Caco-2 (cell line): ENCODE data around the gene RNU1-1. TPM values are rescaled to one million over a fixed set of nuclear protein-coding genes. Genes with fewer than 3 reads are reported as not detected.
"Not testable (repeated sequence)": the region's sequence is repeated elsewhere in the genome, so short reads cannot be mapped to it uniquely, and the experiment has no call there.

Experiments used
- BruUV-seq: library from RNA; stranded (reverse); fragments of 400-500 nt; replicated peaks from 2 replicates; lab custom pipeline; 2021; lab: Mats Ljungman, UMichigan
- CTCF ChIA-PET: fragments of 300-600 bp; sonication (Branson Sonifier 250); formaldehyde crosslinking; loops from one replicate; lab custom pipeline; 2022; ENCODE audit warnings: antibody characterized with exemption; lab: Charles Lee
- POLR2A ChIA-PET: fragments of 300-600 bp; sonication (Branson Sonifier 250); formaldehyde crosslinking; loops from one replicate; lab custom pipeline; 2022; ENCODE audit warnings: antibody characterized with exemption; lab: Charles Lee
- DNase-seq, 2 experiments: peaks; one replicate each; pipeline versions ENCODE4 v3.0.0 to v3.0.0-alpha.2; 2020 to 2022
- H3K27me3 ChIP-seq: replicated peaks from 2 replicates; pipeline ENCODE4 v1.6.0; 2011; ENCODE audit warnings: low read length; ENCODE audit not compliant: control insufficient read depth, insufficient read depth
- H3K36me3 ChIP-seq: 2 replicates; pipeline ENCODE4 v1.5.1; 2011; ENCODE audit warnings: low read length; ENCODE audit not compliant: control insufficient read depth, insufficient read depth
- H3K4me1 ChIP-seq: fragments of 250-450 bp; sonication (Bioruptor Pico); 2 replicates; pipeline ENCODE4 v1.5.1; 2020; ENCODE audit warnings: mild to moderate bottlenecking
- H3K4me3 ChIP-seq: 2 replicates; pipeline ENCODE4 v1.5.1; 2011; ENCODE audit warnings: low read depth, mild to moderate bottlenecking, control low read depth, low read length
- H3K9me3 ChIP-seq: fragments of 250-450 bp; sonication (Bioruptor Pico); 2 replicates; pipeline ENCODE4 v1.5.1; 2020; ENCODE audit warnings: mild to moderate bottlenecking, moderate library complexity
- H3K27ac Mint-ChIP-seq: one replicate; pipeline ENCODE4 v1.8.0; 2022; ENCODE audit warnings: mixed read lengths; ENCODE audit not compliant: unreplicated experiment
- H3K27me3 Mint-ChIP-seq: one replicate; pipeline ENCODE4 v1.8.0; 2022; ENCODE audit warnings: mixed read lengths; ENCODE audit not compliant: insufficient read depth, unreplicated experiment
- H3K36me3 Mint-ChIP-seq: one replicate; pipeline ENCODE4 v1.8.0; 2022; ENCODE audit warnings: mild to moderate bottlenecking, mixed read lengths; ENCODE audit not compliant: insufficient read depth, unreplicated experiment
- H3K4me1 Mint-ChIP-seq: one replicate; pipeline ENCODE4 v1.8.0; 2022; ENCODE audit warnings: low read depth, mixed read lengths; ENCODE audit not compliant: unreplicated experiment
- H3K4me3 Mint-ChIP-seq: one replicate; pipeline ENCODE4 v1.8.0; 2022; ENCODE audit warnings: mild to moderate bottlenecking, moderate library complexity, mixed read lengths; ENCODE audit not compliant: unreplicated experiment
- H3K9me3 Mint-ChIP-seq: one replicate; pipeline ENCODE4 v1.8.0; 2022; ENCODE audit warnings: mixed read lengths; ENCODE audit not compliant: unreplicated experiment
- intact Hi-C: fragments of 100-400 bp; cut with micrococcal nuclease; formaldehyde crosslinking; loops from one replicate; pipeline ENCODE4 v1.10.0; 2022; ENCODE audit not compliant: unreplicated experiment
- total RNA-seq: library from RNA; stranded (reverse); gene quantifications from 2 replicates; pipeline ENCODE4 v1.2.3, GENCODE V29; 2022
- TF ChIP-seq, protein P1 (sequence below), 2 experiments: fragments of 200-600 bp in 1 of 2; IDR thresholded peaks; 1 replicate in 1 of 2; 2 replicates in 1 of 2; pipeline versions ENCODE4 v1.5.1 to v1.8.0; 2011 to 2022; ENCODE audit warnings: antibody characterized with exemption in 1 of 2, control low read depth in 1 of 2, inconsistent platforms in 1 of 2, low read depth in 1 of 2, low read length in 1 of 2, mild to moderate bottlenecking in 1 of 2, moderate library complexity in 1 of 2; ENCODE audit not compliant: insufficient read depth in 1 of 2, severe bottlenecking in 1 of 2, unreplicated experiment in 1 of 2

RNU1-1 gene
- total RNA-seq, 1 experiment from 2014 or later, result 1,622 TPM

DNA sequence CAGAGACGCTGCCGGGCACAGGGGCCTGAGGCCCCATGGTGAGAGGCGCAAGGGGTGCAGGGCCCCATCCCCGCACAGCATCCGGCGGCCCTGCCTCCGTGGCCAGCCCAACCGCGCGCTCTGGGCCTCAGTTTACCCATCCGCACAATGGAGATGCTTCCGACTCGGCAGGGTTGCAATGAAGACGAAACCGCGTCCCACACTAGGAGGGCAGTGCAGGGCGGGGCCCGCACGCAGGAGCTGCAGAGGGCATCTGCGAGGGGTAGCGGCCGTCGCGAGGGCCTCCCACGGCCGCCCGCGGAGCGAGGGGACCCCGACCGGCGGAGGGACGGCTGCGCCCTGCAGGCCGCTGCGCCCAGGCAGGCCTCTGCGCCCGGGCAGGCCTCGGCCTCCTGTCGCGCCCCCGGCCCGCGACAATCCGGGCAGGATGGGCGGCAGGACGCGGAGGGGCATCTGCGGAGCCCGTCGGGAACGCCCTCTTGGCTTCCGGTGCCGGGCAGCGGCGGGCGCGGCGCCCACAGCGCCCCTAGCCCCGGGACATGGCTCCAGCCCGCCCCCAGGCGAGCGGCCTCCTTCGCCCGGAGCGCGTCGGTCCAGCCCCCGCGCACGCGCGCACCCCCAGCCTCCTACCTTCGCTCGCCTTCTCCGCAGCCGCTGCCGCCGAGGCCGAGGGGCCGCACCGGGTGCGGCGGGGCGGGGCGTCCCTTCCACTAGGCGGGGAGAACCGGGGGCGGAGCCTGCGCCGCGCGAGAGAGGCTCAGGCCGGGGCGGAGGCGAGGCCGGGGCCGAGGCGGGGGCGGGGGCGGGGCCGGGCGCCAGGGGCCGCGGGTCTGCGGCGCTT, 15.3 kb downstream of the RNU1-1 start:
- Histone ChIP-seq H3K27me3 (no peaks in the 10 kb centered on the region), H3K4me1 (no peaks in the 10 kb centered on the region), H3K36me3 (no peaks in the 10 kb centered on the region), H3K9me3 (no peaks in the 10 kb centered on the region), H3K4me3 (peak overlapping the region; percentile 79)
- TF ChIP-seq, protein P1, sequence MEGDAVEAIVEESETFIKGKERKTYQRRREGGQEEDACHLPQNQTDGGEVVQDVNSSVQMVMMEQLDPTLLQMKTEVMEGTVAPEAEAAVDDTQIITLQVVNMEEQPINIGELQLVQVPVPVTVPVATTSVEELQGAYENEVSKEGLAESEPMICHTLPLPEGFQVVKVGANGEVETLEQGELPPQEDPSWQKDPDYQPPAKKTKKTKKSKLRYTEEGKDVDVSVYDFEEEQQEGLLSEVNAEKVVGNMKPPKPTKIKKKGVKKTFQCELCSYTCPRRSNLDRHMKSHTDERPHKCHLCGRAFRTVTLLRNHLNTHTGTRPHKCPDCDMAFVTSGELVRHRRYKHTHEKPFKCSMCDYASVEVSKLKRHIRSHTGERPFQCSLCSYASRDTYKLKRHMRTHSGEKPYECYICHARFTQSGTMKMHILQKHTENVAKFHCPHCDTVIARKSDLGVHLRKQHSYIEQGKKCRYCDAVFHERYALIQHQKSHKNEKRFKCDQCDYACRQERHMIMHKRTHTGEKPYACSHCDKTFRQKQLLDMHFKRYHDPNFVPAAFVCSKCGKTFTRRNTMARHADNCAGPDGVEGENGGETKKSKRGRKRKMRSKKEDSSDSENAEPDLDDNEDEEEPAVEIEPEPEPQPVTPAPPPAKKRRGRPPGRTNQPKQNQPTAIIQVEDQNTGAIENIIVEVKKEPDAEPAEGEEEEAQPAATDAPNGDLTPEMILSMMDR (IDR thresholded peaks at IDR 0.05; ENCODE audit: insufficient read depth in 1 of 2, low read depth in 1 of 2, low read length in 1 of 2, severe bottlenecking in 1 of 2, unreplicated experiment in 1 of 2), result no peak
- no TSS peak for BruUV-seq
- H3K4me1 Mint-ChIP-seq, result no peaks in the 10 kb centered on the region
- ChIA-PET CTCF (no interaction called here), POLR2A (no interaction called here)
- no peak overlapping the region for H3K27ac Mint-ChIP-seq
- peak; percentile 91 to 95 for DNase-seq
- no peaks in the 10 kb centered on the region for H3K9me3 Mint-ChIP-seq
- no peaks in the 10 kb centered on the region for H3K36me3 Mint-ChIP-seq
- intact Hi-C loops, result no loop called here
- H3K27me3 Mint-ChIP-seq, result no peaks in the 10 kb centered on the region
- H3K4me3 Mint-ChIP-seq, result peak overlapping the region; percentile 85

DNA sequence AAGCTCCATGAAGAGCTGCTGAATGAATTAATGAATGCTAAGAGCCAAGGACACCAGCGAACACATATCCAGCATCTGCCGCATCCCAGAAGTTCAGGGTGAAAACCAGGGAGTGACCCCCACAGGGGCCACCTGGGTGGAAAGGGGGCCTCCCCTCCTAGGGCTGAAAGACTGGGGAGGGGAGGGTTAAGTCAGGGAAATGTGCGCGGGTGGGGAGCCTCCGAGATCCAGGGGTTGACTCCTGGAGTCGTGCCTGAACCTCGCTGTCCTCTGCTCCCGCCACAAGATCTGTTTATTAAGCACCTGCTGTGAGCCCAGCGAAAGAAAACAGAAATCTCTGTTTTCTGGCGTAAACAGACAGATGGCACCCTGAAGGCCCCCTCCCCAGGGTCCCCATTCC, 16.0 kb downstream of the RNU1-1 start:
- H3K27ac Mint-ChIP-seq, intact Hi-C loops, POLR2A ChIA-PET, H3K9me3 ChIP-seq, H3K36me3 Mint-ChIP-seq, H3K27me3 Mint-ChIP-seq, BruUV-seq, H3K4me1 ChIP-seq, H3K36me3 ChIP-seq, CTCF ChIA-PET, H3K27me3 ChIP-seq, H3K4me1 Mint-ChIP-seq, DNase-seq, H3K9me3 Mint-ChIP-seq: not testable (repeated sequence)
- H3K4me3 ChIP-seq, result peak overlapping the region; percentile 71
- peak overlapping the region; percentile 85 for H3K4me3 Mint-ChIP-seq

DNA sequence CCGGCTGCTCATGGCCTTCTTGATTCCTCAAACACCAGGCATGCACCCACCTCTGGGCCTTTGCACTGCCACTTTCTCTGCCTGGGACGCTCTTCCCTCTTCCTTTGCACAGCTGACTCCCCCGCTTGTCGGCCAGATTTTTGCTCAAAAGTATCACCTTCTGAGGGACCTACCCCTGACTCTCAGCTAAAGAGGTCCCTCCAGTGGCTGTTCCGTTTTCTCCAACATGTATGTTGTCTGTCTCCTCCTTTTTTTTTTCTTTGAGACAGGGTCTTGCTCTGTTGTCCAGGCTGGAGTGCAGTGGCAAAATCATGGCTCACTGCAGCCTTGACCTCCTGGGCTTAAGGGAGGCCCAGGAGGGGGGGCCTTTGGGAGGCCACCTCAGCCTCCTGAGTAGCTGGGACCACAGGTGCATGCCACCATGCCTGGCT, 16.6 kb downstream of the RNU1-1 start:
- POLR2A ChIA-PET, H3K9me3 Mint-ChIP-seq, H3K27me3 ChIP-seq, H3K36me3 ChIP-seq, H3K4me3 ChIP-seq, H3K4me1 ChIP-seq, H3K36me3 Mint-ChIP-seq, H3K4me1 Mint-ChIP-seq, H3K27me3 Mint-ChIP-seq, DNase-seq, H3K27ac Mint-ChIP-seq, H3K9me3 ChIP-seq, CTCF ChIA-PET, intact Hi-C loops: not testable (repeated sequence)
- BruUV-seq, result TSS peak; percentile 16
- H3K4me3 Mint-ChIP-seq, result peak overlapping the region; percentile 85

DNA sequence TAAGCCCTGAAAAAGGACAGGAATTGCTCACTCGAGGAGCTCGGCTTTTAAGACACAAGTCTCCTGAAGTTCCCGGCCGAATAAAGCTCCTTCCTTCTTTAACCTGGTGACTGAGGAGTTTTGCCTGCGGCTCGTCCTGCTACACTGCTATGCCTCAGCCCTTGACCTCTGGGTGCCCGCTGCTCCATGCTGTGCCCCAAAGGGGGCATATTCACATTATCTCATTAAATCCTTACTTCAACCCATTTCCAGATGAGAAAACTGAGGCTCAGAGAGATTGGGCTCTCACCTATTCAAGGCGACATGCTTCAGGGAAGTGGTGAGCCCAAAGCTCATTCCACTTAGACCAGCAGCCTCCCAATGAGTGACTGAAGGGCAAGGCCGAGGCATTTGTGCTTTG, 20.4 kb downstream of the RNU1-1 start:
- POLR2A ChIA-PET, H3K4me3 Mint-ChIP-seq, H3K9me3 Mint-ChIP-seq, H3K4me1 Mint-ChIP-seq, H3K27me3 Mint-ChIP-seq, H3K36me3 ChIP-seq, intact Hi-C loops, H3K27ac Mint-ChIP-seq, DNase-seq, H3K36me3 Mint-ChIP-seq, H3K4me3 ChIP-seq, H3K27me3 ChIP-seq, H3K4me1 ChIP-seq, H3K9me3 ChIP-seq, BruUV-seq, CTCF ChIA-PET: not testable (repeated sequence)

DNA sequence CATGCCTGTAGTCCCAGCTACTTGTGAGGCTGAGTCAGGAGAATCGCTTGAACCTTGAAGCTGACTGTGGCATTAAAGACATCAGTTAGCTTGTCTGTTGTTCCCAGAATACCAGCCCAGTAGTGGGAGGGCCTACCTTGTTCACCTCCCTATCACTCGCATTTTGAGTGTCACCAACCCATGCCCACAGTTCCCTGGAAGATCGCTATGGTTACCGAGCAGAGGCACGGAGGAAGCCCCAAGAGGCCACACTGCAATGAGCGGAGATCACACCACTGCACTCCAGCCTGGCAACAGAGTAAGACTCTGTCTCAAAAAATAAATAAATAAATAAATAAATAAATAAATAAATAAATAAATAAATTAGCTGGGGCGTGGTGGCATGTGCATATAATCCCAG, 21.1 kb downstream of the RNU1-1 start:
- intact Hi-C loops, H3K36me3 ChIP-seq, H3K9me3 Mint-ChIP-seq, DNase-seq, H3K4me1 Mint-ChIP-seq, POLR2A ChIA-PET, H3K4me3 ChIP-seq, H3K27me3 ChIP-seq, H3K36me3 Mint-ChIP-seq, H3K27ac Mint-ChIP-seq, H3K4me1 ChIP-seq, CTCF ChIA-PET, H3K9me3 ChIP-seq, H3K27me3 Mint-ChIP-seq, BruUV-seq, H3K4me3 Mint-ChIP-seq: not testable (repeated sequence)
